ENCODE data around the gene TMEM18. TPM values are rescaled to one million over a fixed set of nuclear protein-coding genes. Genes with fewer than 3 reads are reported as not detected.

TMEM18 gene
- total and polyA plus RNA-seq, 8 donors: 1.4 to 31.1 (median 14.5) TPM

DNA sequence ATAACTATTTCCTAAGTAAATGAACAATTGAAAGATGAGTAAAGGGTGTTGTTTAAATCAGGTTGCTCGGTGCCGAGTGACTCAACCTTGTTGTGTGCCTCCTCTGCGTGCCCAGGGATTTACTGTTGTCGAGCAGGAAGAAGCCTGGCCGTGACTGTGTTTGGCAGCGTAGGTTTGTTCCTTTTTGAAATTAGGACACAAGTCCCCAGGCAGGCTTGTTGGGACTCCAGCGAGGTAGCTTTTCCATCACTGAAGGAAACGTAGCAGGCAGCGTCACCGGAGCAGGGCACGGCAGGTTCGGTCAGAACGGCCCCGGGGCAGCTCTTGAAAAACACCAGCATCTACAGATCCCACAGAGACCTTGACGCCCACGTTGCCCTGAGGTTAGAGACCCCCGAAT, 48.6 kb downstream of the TMEM18 start:
- Histone ChIP-seq H3K36me3 (no peaks in the 10 kb centered on the region), H3K9me3 (no peaks in the 10 kb centered on the region), H3K27ac (no peak overlapping the region), H3K27me3 (peaks cover 0 to 4% (median 0%) of the 10 kb centered on the region in 3 donors), H3K4me3 (no peak overlapping the region), H3K4me1 (no peaks in the 10 kb centered on the region)
- TF ChIP-seq POLR2AphosphoS5 (IDR thresholded peaks at IDR 0.05): no peak
- TF ChIP-seq, protein P1, sequence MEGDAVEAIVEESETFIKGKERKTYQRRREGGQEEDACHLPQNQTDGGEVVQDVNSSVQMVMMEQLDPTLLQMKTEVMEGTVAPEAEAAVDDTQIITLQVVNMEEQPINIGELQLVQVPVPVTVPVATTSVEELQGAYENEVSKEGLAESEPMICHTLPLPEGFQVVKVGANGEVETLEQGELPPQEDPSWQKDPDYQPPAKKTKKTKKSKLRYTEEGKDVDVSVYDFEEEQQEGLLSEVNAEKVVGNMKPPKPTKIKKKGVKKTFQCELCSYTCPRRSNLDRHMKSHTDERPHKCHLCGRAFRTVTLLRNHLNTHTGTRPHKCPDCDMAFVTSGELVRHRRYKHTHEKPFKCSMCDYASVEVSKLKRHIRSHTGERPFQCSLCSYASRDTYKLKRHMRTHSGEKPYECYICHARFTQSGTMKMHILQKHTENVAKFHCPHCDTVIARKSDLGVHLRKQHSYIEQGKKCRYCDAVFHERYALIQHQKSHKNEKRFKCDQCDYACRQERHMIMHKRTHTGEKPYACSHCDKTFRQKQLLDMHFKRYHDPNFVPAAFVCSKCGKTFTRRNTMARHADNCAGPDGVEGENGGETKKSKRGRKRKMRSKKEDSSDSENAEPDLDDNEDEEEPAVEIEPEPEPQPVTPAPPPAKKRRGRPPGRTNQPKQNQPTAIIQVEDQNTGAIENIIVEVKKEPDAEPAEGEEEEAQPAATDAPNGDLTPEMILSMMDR (IDR thresholded peaks at IDR 0.05): no peak
- no peak for TF ChIP-seq EP300 (IDR thresholded peaks at IDR 0.05)
- TF ChIP-seq POLR2A (IDR thresholded peaks at IDR 0.05): no peak
- intact Hi-C loops (cut with DNase I; ENCODE audit: low total_unique reads): no loop called here
- DNase-seq: no peak
- WGBS, 5 donors: 73 to 77% (median 74%) methylated on average over 17 of the region's 17 CpGs

DNA sequence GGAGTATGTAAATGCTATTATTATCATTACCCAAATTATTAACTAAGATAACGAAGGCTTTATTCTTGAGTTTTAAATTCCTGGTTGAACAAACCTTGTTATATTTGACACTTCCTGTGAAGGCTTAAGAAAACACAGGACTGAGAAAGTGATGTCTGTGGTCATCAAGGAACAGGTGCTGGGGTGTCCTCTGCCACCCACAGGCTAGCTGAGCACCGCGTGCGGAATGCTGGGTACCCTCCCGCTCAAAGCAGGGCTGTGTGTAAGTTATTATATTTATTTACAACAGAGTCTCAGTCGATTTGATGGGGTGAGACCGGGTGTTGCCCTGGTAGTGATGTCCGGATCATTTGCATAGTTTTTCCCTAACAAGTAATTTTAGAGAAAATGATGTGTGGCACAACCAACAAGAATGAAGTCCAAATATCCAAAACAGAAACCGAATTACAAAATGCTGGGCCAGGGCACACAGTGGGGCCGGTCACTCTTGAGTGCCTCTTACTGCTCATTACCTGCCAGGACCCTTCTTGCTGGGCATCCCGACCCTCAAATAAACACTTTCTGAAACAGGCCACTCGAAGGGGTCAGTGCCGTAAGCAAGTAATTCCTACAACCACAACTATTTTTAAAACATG, 49.2 kb downstream of the TMEM18 start:
- no peak overlapping the region for H3K4me3 ChIP-seq
- no peak overlapping the region for H3K27ac ChIP-seq
- no peaks in the 10 kb centered on the region for H3K4me1 ChIP-seq
- peaks cover 0 to 4% (median 0%) of the 10 kb centered on the region in 3 donors for H3K27me3 ChIP-seq
- intact Hi-C loops (cut with DNase I; ENCODE audit: low total_unique reads): no loop called here
- WGBS, 5 donors: 87 to 92% (median 89%) methylated on average over 13 of the region's 13 CpGs
- TF ChIP-seq, protein P1 (IDR thresholded peaks at IDR 0.05): no peak
- no peak for TF ChIP-seq EP300 (IDR thresholded peaks at IDR 0.05)
- no peak for TF ChIP-seq POLR2A (IDR thresholded peaks at IDR 0.05)
- TF ChIP-seq POLR2AphosphoS5 (IDR thresholded peaks at IDR 0.05): no peak
- H3K36me3 ChIP-seq: no peaks in the 10 kb centered on the region
- DNase-seq: no peak
- H3K9me3 ChIP-seq: no peaks in the 10 kb centered on the region

DNA sequence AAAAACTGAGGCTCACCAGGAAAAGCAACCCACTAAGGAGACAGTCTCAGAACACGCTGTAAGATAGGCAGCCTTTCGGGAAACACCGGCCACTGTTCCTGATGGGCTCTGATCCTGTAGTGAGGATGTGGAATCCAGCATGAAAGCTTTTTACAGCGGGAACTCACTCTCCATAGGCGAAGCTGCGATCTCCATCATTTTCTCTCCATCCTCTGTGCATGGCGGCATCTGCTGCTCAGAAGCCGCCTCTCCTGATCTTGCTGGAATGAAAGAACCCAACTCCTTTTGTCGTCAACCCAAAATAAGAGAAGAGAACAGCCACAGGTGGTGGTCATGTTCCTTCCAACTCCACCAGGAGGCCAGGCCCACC, 49.9 kb downstream of the TMEM18 start:
- Histone ChIP-seq H3K27me3 (peaks cover 0 to 4% (median 0%) of the 10 kb centered on the region in 3 donors), H3K27ac (no peak overlapping the region), H3K4me3 (no peak overlapping the region), H3K36me3 (no peaks in the 10 kb centered on the region), H3K4me1 (no peaks in the 10 kb centered on the region), H3K9me3 (no peaks in the 10 kb centered on the region)
- intact Hi-C loops (cut with DNase I; ENCODE audit: low total_unique reads): no loop called here
- 92 to 96% (median 95%) methylated on average over 9 of the region's 9 CpGs for WGBS, 5 donors
- DNase-seq: no peak
- TF ChIP-seq POLR2AphosphoS5 (IDR thresholded peaks at IDR 0.05) (no peak), POLR2A (IDR thresholded peaks at IDR 0.05) (no peak), EP300 (IDR thresholded peaks at IDR 0.05) (no peak)
- TF ChIP-seq, protein P1 (IDR thresholded peaks at IDR 0.05): no peak

DNA sequence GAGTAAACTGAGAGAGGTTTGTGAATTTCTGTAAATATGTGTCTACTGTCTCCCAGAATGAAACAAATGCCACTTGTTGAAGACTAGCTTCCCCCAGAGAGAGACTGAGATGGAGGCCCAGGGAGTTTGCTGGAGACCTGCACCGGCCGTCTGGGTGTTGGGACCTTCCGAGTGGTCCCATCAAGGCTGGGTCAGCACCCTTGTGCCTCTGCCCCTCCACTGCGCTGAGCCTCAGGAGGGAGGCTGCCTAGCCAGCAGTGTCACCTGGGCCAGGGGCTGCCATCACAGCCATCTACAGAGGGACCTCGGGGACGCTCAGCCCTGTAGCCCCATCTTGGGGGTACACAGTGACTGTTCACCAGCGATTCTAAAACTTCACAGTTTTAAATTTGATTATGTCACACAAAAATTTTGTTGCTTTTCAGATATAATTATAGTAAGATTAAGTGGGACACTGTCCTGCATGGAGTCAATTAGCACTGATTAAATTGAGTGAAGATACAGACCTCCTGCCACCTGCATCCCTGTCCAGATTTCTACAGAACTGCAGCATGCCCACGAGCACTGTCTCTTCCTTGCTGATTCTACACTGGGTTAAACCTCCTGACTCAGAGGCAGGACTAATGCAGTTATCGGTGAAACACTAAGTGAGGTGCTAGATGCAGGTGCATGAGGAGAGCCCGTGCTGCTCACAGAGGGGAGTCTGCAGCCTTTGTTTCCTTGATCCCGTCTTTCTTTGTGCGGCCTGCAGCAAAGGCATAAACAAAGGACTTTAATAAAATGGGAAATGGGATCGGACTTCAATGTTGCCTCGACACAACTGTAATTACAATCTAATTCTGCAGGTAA, 50.5 kb downstream of the TMEM18 start:
- Histone ChIP-seq H3K27me3 (peaks cover 0 to 4% (median 0%) of the 10 kb centered on the region in 3 donors), H3K4me3 (no peak overlapping the region), H3K9me3 (no peaks in the 10 kb centered on the region), H3K36me3 (no peaks in the 10 kb centered on the region), H3K4me1 (no peaks in the 10 kb centered on the region), H3K27ac (no peak overlapping the region)
- no peak for TF ChIP-seq POLR2A (IDR thresholded peaks at IDR 0.05)
- no peak for TF ChIP-seq EP300 (IDR thresholded peaks at IDR 0.05)
- no peak for TF ChIP-seq POLR2AphosphoS5 (IDR thresholded peaks at IDR 0.05)
- TF ChIP-seq, protein P1 (IDR thresholded peaks at IDR 0.05): no peak
- DNase-seq: no peak
- WGBS, 5 donors: 82 to 91% (median 85%) methylated on average over 12 to 14 of the region's 14 CpGs
- intact Hi-C loops (cut with DNase I; ENCODE audit: low total_unique reads): no loop called here
